HG02642 (cell line): Measurements from ENCODE around the gene SLC16A6.
"Not testable (repeated sequence)": the region's sequence is repeated elsewhere in the genome, so short reads cannot be mapped to it uniquely, and the experiment has no call there.

Experiments used
- ATAC-seq: cut with Tn5 transposase; IDR thresholded peaks from one replicate; pipeline ENCODE4 v1.9.1; 2021; ENCODE audit warnings: mild to moderate bottlenecking; ENCODE audit not compliant: unreplicated experiment, poor library complexity

The SLC16A6 gene

GRCh38 chr17:68228817-68229570 lies 61.9 kb downstream of the SLC16A6 start:
- ATAC-seq: no peak

GRCh38 chr17:68228039-68228680 lies 62.8 kb downstream of the SLC16A6 start:
- ATAC-seq: not testable (repeated sequence)

- ATAC-seq: not testable (repeated sequence)
Observed at GRCh38 chr17:68225055-68225454, 65.9 kb downstream of the SLC16A6 start.

GRCh38 chr17:68222606-68223005 lies 68.3 kb downstream of the SLC16A6 start:
- no peak for ATAC-seq

- no peak for ATAC-seq
Observed at GRCh38 chr17:68221786-68222185, 69.1 kb downstream of the SLC16A6 start.

GRCh38 chr17:68220786-68221185 lies 70.1 kb downstream of the SLC16A6 start:
- not testable (repeated sequence) for ATAC-seq

GRCh38 chr17:68220186-68220585 lies 70.7 kb downstream of the SLC16A6 start:
- not testable (repeated sequence) for ATAC-seq

GRCh38 chr17:68219429-68219828 lies 71.5 kb downstream of the SLC16A6 start:
- not testable (repeated sequence) for ATAC-seq
